Heart right ventricle (tissue), 16 donors: ENCODE results near the gene FBXL3. TPM values are rescaled to one million over a fixed set of nuclear protein-coding genes. Genes with fewer than 3 reads are reported as not detected.
"Not testable (repeated sequence)": the region's sequence is repeated elsewhere in the genome, so short reads cannot be mapped to it uniquely, and the experiment has no call there.

Experiments
- ATAC-seq, 8 donors: fragments of 200-7000 bp; cut with Tn5 transposase; one replicate each; pipeline ENCODE4 v1.9.1; 2020; ENCODE audit warnings: mild to moderate bottlenecking in 8 of 8, moderate library complexity in 8 of 8, moderate number of reproducible peaks in 1 of 8
- DNase-seq, 2 donors: peaks; one replicate each; pipeline ENCODE4 v3.0.0-alpha.2; 2020
- H3K27ac ChIP-seq, 10 donors: fragments of 200-600 bp; sonication (generic) in 2 of 10; one replicate each; pipeline versions ENCODE4 v1.5.0 to v1.8.0; 2020 to 2022; ENCODE audit warnings: mild to moderate bottlenecking in 3 of 10
- H3K27me3 ChIP-seq, 7 donors: fragments of 200-600 bp; one replicate each; pipeline ENCODE4 v1.8.0; 2021 to 2022; ENCODE audit warnings: mild to moderate bottlenecking in 2 of 7
- H3K36me3 ChIP-seq, 9 donors: fragments of 200-600 bp; sonication (generic) in 1 of 9; one replicate each; pipeline versions ENCODE4 v1.5.0 to v1.8.0; 2020 to 2022; ENCODE audit warnings: mild to moderate bottlenecking in 2 of 9
- H3K4me1 ChIP-seq, 9 donors: fragments of 200-600 bp; sonication (generic) in 1 of 9; one replicate each; pipeline versions ENCODE4 v1.5.0 to v1.8.0; 2020 to 2022; ENCODE audit warnings: mild to moderate bottlenecking in 4 of 9
- H3K4me3 ChIP-seq, 10 donors: fragments of 200-600 bp; sonication (generic) in 2 of 10; one replicate each; pipeline versions ENCODE4 v1.5.0 to v1.8.0; 2020 to 2022; ENCODE audit warnings: mild to moderate bottlenecking in 7 of 10, moderate library complexity in 2 of 10
- H3K9me3 ChIP-seq, 11 donors: fragments of 200-600 bp in 10 of 11; sonication (generic) in 2 of 11; one replicate each; pipeline versions ENCODE4 v1.5.0 to v1.8.0; 2013 to 2022; ENCODE audit warnings: mild to moderate bottlenecking in 2 of 11, control low read depth in 1 of 11, moderate library complexity in 1 of 11
- CTCF ChIP-seq, 9 donors: fragments of 200-600 bp; sonication (generic) in 2 of 9; IDR thresholded peaks; one replicate each; pipeline versions ENCODE4 v1.5.0 to v1.8.0; 2021 to 2022; ENCODE audit warnings: antibody characterized with exemption in 9 of 9, mild to moderate bottlenecking in 5 of 9, moderate library complexity in 1 of 9
- WGBS, 2 donors: extraction: QIAGEN DNeasy Blood & Tissue Kit; methylation state at CpG; one replicate each; pipeline ENCODE4 v1.1.7; 2013; ENCODE audit warnings: inconsistent platforms in 1 of 2; 5-methylcytosine and 5-hydroxymethylcytosine counted together
- intact Hi-C, 10 donors: fragments of 100-400 bp; cut with DNase I; formaldehyde crosslinking; loops; one replicate each; pipeline versions ENCODE4 v1.11.1 to v1.14.2; 2022
- polyA plus RNA-seq, 2 donors: library from polyadenylated mRNA; stranded (reverse); fragments of 200-250 nt; gene quantifications; one replicate each; pipeline ENCODE4 v1.2.3, GENCODE V29; 2013
- total RNA-seq, 10 donors: library from RNA; stranded (reverse); fragmentation: NEBNext Ultra II Directional in 3 of 10; extraction: Animal tissue kit (Norgen Biotek cat#: 25700) in 3 of 10; gene quantifications; one replicate each; pipeline versions ENCODE4 v1.2.1 to v1.2.4, GENCODE V29; 2021 to 2023
- donor health status: Arrhythmogenic right ventricular cardiomyopathy.
- donor health status: ischemic (EF 13 %, LVEDD 7.1; RV severe dilation, severe dysfunction).
- donor health status: healthy with polysubstance abuse.
- donor health status: DM: no; HTN: yes; CAD: no.
- donor health status: DM: no; HTN: no; CAD: no.
- donor health status: ischemic (EF 25% LVEDD 6.9; RV normal size, moderate dysfunction).
- donor health status: ischemic (EF 25% LVEDD 5.7; RV mildly dilated, moderate dysfunction).
- donor health status: healthy.
- donor health status: DM: yes; HTN: yes; CAD: no.
- donor health status: Ischemic cardiomyopathy.
- donor health status: ischemic (EF 35%, LVEDD 5.7; RV mildly dilated, moderate dysfunction).
- donor health status: nonischemic (EF 11% LVEDD 7.7; RV severe dilation, severe dysfunction).
- donor health status: DM: yes; HTN: yes; CAD: no.
- donor health status: PGD.
- donor health status: ischemic (EF 29% LVEDD 5.4; RV normal size, mild dysfunction).
- donor health status: nonischemic (EF 23%, LVEDD 6.1; RV moderate dilation, normal function).

Gene FBXL3
- total and polyA plus RNA-seq, 12 donors: 16.5 to 41.7 (median 28.6) TPM

- WGBS, 2 donors: 87 to 88% methylated on average over 6 of the region's 6 CpGs
- peak in 6 of 8 donors; percentile 14 to 74 (median 48) for ATAC-seq
- Histone ChIP-seq H3K4me1 (peaks cover 0 to 81% (median 62%) of the 10 kb centered on the region in 9 donors), H3K27me3 (no peaks in the 10 kb centered on the region), H3K4me3 (no peak overlapping the region), H3K9me3 (no peaks in the 10 kb centered on the region), H3K36me3 (peaks cover 0 to 97% (median 28%) of the 10 kb centered on the region in 9 donors), H3K27ac (peak overlapping the region in 7 of 10 donors; percentile 17 to 68 (median 37))
- intact Hi-C loops: no loop called here
- no peak for TF ChIP-seq CTCF (IDR thresholded peaks at IDR 0.05)
- no peak for DNase-seq
These were observed 9.9 kb downstream of the FBXL3 start for GRCh38 chr13:77016888-77017623.

DNA sequence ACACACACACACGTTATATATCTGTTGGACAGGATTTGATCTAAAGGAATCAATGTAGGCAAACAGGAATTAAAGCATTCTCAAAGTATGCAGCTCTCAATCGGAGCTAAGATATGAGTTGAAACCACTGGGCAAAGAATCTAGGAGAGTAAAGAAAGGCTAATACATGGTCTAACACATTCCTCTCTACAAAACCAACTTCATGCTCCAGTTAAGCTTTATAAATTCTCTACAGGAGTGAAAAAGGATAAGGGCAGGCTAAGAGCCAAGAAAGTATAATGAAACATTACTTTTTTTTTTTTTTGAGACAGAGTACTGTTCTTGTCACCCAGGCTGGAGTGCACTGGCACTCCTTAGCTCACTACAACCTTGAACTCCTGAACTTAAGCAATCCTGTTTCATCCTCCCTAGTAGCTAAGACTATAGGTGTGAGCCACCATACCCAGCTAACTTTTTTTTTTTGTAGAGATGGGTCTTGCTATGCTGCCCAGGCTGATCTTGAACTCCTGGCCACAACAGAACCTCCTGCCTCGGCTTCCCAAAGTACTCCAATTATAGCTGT, 10.6 kb downstream of the FBXL3 start:
- peak in 2 of 8 donors; percentile 30 to 53 for ATAC-seq
- intact Hi-C loops: no loop called here

GRCh38 chr13:77014906-77015685, 11.9 kb downstream of the FBXL3 start:
- intact Hi-C loops: no loop called here
- TF ChIP-seq CTCF (IDR thresholded peaks at IDR 0.05): no peak
- ATAC-seq: no peak
- Histone ChIP-seq H3K4me3 (no peak overlapping the region), H3K9me3 (no peaks in the 10 kb centered on the region), H3K36me3 (peaks cover 0 to 100% (median 47%) of the 10 kb centered on the region in 9 donors), H3K27ac (no peak overlapping the region), H3K27me3 (no peaks in the 10 kb centered on the region), H3K4me1 (peaks cover 0 to 61% (median 43%) of the 10 kb centered on the region in 9 donors)
- WGBS, 2 donors: 85 to 88% methylated on average over 2 of the region's 2 CpGs
- DNase-seq: no peak

More for the DNA sequence above, 10.6 kb downstream of the FBXL3 start:
- H3K36me3 ChIP-seq: peaks cover 0 to 100% (median 34%) of the 10 kb centered on the region in 9 donors
- H3K27me3 ChIP-seq: no peaks in the 10 kb centered on the region
- no peak for DNase-seq
- H3K9me3 ChIP-seq: no peaks in the 10 kb centered on the region
- TF ChIP-seq CTCF (IDR thresholded peaks at IDR 0.05): no peak
- peak overlapping the region in 8 of 10 donors; percentile 17 to 68 (median 35) for H3K27ac ChIP-seq
- peaks cover 0 to 74% (median 55%) of the 10 kb centered on the region in 9 donors for H3K4me1 ChIP-seq
- H3K4me3 ChIP-seq: no peak overlapping the region
- 75 to 78% methylated on average over 3 of the region's 3 CpGs for WGBS, 2 donors

GRCh38 chr13:77013853-77014542, 13.0 kb downstream of the FBXL3 start:
- intact Hi-C loops: no loop called here
- Histone ChIP-seq H3K4me3 (no peak overlapping the region), H3K4me1 (peaks cover 0 to 54% (median 34%) of the 10 kb centered on the region in 9 donors), H3K27ac (peak overlapping the region in 1 of 10 donors; percentile 23), H3K36me3 (peaks cover 0 to 100% (median 50%) of the 10 kb centered on the region in 9 donors), H3K27me3 (no peaks in the 10 kb centered on the region), H3K9me3 (no peaks in the 10 kb centered on the region)
- no peak for TF ChIP-seq CTCF (IDR thresholded peaks at IDR 0.05)
- 70 to 72% methylated on average over 2 of the region's 2 CpGs for WGBS, 2 donors
- ATAC-seq (no peak), DNase-seq (no peak)

GRCh38 chr13:77009719-77010118, 17.2 kb downstream of the FBXL3 start:
- WGBS, 2 donors: 89 to 99% methylated on average over 5 of the region's 5 CpGs
- ATAC-seq, intact Hi-C loops, H3K27me3 ChIP-seq, H3K27ac ChIP-seq, H3K4me3 ChIP-seq, H3K9me3 ChIP-seq, DNase-seq: not testable (repeated sequence)
- Histone ChIP-seq H3K36me3 (peaks cover 0 to 99% (median 51%) of the 10 kb centered on the region in 9 donors), H3K4me1 (peaks cover 0 to 42% (median 17%) of the 10 kb centered on the region in 9 donors)
